GM12801 (cell line): ENCODE measurements around the gene C15orf61.

Source experiments
- TF ChIP-seq, protein P1 (sequence below): IDR thresholded peaks from one replicate; pipeline ENCODE4 v1.5.1; 2011; ENCODE audit warnings: control low read depth; ENCODE audit not compliant: insufficient read length; ENCODE audit errors: extremely low read depth

The C15orf61 gene

DNA sequence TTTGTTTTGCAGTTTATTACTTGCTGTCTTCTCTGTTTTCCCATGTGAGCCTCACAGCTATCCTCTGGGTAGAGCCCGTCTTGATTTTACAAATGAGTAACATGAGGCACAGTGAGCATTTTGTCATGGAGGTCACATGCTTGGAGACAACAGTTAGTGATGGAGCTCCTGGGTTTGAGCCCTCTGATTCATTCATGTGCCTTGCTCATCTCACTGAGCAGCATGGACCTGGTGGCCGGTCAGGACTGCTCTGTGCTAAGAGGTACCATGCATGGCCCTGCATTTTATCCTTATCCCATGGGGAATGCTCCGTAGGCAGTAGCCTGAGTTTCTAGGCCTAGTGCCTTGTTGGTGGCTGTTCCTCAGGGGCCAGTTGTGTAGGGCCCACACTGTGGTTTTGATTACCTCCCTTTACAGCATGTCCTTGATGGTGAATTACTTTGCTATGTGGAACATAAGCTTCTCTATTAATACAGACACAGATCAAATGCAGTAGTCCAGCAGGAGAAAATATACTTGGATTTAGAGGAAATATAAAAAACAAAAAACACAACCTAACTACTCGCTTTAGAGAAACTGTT is 57.2 kb downstream of the C15orf61 start:
- TF ChIP-seq, protein P1, sequence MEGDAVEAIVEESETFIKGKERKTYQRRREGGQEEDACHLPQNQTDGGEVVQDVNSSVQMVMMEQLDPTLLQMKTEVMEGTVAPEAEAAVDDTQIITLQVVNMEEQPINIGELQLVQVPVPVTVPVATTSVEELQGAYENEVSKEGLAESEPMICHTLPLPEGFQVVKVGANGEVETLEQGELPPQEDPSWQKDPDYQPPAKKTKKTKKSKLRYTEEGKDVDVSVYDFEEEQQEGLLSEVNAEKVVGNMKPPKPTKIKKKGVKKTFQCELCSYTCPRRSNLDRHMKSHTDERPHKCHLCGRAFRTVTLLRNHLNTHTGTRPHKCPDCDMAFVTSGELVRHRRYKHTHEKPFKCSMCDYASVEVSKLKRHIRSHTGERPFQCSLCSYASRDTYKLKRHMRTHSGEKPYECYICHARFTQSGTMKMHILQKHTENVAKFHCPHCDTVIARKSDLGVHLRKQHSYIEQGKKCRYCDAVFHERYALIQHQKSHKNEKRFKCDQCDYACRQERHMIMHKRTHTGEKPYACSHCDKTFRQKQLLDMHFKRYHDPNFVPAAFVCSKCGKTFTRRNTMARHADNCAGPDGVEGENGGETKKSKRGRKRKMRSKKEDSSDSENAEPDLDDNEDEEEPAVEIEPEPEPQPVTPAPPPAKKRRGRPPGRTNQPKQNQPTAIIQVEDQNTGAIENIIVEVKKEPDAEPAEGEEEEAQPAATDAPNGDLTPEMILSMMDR, result no peak

- TF ChIP-seq, protein P1, result no peak
Observed at GRCh38 chr15:67579164-67579563, 58.2 kb downstream of the C15orf61 start.
